Liver (tissue), 3 donors: ENCODE measurements around the gene SPATA32.

Experiments used
- EGR1 ChIP-seq, 2 donors: IDR thresholded peaks; 2 replicates each; pipeline ENCODE4 v1.6.1; 2016 to 2018; ENCODE audit warnings: antibody characterized with exemption in 2 of 2, low read depth in 2 of 2
- GABPA ChIP-seq, 2 donors: IDR thresholded peaks in 1 of 2; conservative IDR thresholded peaks in 1 of 2; 2 replicates each; pipeline ENCODE4 v1.6.1; 2016; ENCODE audit warnings: antibody characterized with exemption in 2 of 2, mild to moderate bottlenecking in 1 of 2, moderate library complexity in 1 of 2
- JUND ChIP-seq, 2 donors: IDR thresholded peaks; 2 replicates each; pipeline ENCODE4 v1.6.1; 2016; ENCODE audit warnings: antibody characterized with exemption in 2 of 2
- MAX ChIP-seq: IDR thresholded peaks from 2 replicates; pipeline ENCODE4 v1.6.1; 2016; ENCODE audit warnings: antibody characterized with exemption
- REST ChIP-seq: IDR thresholded peaks from 2 replicates; pipeline ENCODE4 v1.6.1; 2016; ENCODE audit warnings: antibody characterized with exemption, mild to moderate bottlenecking
- TAF1 ChIP-seq: conservative IDR thresholded peaks from 2 replicates; pipeline ENCODE4 v1.6.1; 2016; ENCODE audit warnings: antibody characterized with exemption, mild to moderate bottlenecking
- YY1 ChIP-seq: IDR thresholded peaks from 2 replicates; pipeline ENCODE4 v1.6.1; 2016; ENCODE audit warnings: antibody characterized with exemption, mild to moderate bottlenecking
- TF ChIP-seq, protein P1 (sequence below): fragments of 150-350 bp; IDR thresholded peaks from 2 replicates; pipeline ENCODE4 v1.5.1; 2017; ENCODE audit warnings: improper control_type of control experiment, low read depth, low read length; ENCODE audit not compliant: missing input control
- TF ChIP-seq, protein P2 (sequence below): IDR thresholded peaks from 2 replicates; pipeline ENCODE4 v1.6.1; 2016; ENCODE audit warnings: antibody characterized with exemption
- TF ChIP-seq, protein P3 (sequence below): IDR thresholded peaks from 2 replicates; pipeline ENCODE4 v1.6.1; 2016; ENCODE audit warnings: antibody characterized with exemption
- donor health status: healthy.
- donor health status: healthy.

- TF ChIP-seq, protein P1, sequence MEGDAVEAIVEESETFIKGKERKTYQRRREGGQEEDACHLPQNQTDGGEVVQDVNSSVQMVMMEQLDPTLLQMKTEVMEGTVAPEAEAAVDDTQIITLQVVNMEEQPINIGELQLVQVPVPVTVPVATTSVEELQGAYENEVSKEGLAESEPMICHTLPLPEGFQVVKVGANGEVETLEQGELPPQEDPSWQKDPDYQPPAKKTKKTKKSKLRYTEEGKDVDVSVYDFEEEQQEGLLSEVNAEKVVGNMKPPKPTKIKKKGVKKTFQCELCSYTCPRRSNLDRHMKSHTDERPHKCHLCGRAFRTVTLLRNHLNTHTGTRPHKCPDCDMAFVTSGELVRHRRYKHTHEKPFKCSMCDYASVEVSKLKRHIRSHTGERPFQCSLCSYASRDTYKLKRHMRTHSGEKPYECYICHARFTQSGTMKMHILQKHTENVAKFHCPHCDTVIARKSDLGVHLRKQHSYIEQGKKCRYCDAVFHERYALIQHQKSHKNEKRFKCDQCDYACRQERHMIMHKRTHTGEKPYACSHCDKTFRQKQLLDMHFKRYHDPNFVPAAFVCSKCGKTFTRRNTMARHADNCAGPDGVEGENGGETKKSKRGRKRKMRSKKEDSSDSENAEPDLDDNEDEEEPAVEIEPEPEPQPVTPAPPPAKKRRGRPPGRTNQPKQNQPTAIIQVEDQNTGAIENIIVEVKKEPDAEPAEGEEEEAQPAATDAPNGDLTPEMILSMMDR = no peak
- TF ChIP-seq TAF1 (no peak), REST (no peak), JUND (IDR thresholded peaks at IDR 0.05) (no peak), YY1 (no peak), GABPA (IDR thresholded peaks at IDR 0.05 in 1 of 2, conservative IDR thresholded peaks at IDR 0.05 in 1 of 2) (no peak), EGR1 (IDR thresholded peaks at IDR 0.05; ENCODE audit: low read depth in 2 of 2) (no peak), MAX (no peak)
- TF ChIP-seq, protein P2, sequence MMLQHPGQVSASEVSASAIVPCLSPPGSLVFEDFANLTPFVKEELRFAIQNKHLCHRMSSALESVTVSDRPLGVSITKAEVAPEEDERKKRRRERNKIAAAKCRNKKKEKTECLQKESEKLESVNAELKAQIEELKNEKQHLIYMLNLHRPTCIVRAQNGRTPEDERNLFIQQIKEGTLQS = no peak
- TF ChIP-seq, protein P3, sequence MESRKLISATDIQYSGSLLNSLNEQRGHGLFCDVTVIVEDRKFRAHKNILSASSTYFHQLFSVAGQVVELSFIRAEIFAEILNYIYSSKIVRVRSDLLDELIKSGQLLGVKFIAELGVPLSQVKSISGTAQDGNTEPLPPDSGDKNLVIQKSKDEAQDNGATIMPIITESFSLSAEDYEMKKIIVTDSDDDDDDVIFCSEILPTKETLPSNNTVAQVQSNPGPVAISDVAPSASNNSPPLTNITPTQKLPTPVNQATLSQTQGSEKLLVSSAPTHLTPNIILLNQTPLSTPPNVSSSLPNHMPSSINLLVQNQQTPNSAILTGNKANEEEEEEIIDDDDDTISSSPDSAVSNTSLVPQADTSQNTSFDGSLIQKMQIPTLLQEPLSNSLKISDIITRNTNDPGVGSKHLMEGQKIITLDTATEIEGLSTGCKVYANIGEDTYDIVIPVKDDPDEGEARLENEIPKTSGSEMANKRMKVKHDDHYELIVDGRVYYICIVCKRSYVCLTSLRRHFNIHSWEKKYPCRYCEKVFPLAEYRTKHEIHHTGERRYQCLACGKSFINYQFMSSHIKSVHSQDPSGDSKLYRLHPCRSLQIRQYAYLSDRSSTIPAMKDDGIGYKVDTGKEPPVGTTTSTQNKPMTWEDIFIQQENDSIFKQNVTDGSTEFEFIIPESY = no peak
These were observed 31.5 kb downstream of the SPATA32 start for GRCh38 chr17:45230410-45230786.
